IMR-90 (cell line): Measurements from ENCODE around the gene RELL2.

Experiments used
- BHLHE40 ChIP-seq: fragments of 150-350 bp; IDR thresholded peaks from 2 replicates; pipeline ENCODE4 v1.6.1; 2016; ENCODE audit warnings: mild to moderate bottlenecking, low read depth, low read length
- CEBPB ChIP-seq: IDR thresholded peaks from 2 replicates; pipeline ENCODE4 v1.6.1; 2012; ENCODE audit warnings: low read depth, low read length, improper control_type of control experiment
- FOS ChIP-seq: fragments of 150-350 bp; IDR thresholded peaks from 2 replicates; pipeline ENCODE4 v1.6.1; 2016; ENCODE audit warnings: low read depth, low read length
- MAFK ChIP-seq: IDR thresholded peaks from 2 replicates; pipeline ENCODE4 v1.6.1; 2012; ENCODE audit warnings: low read depth, low read length, improper control_type of control experiment
- MXI1 ChIP-seq: IDR thresholded peaks from 2 replicates; pipeline ENCODE4 v1.6.1; 2012; ENCODE audit warnings: low read depth, mild to moderate bottlenecking, low read length, moderate library complexity, borderline replicate concordance
- POLR2A ChIP-seq: IDR thresholded peaks from 2 replicates; pipeline ENCODE4 v1.6.1; 2012; ENCODE audit warnings: mild to moderate bottlenecking, low read depth, low read length
- RAD21 ChIP-seq: IDR thresholded peaks from 2 replicates; pipeline ENCODE4 v1.6.1; 2012; ENCODE audit warnings: low read length, improper control_type of control experiment
- RFX5 ChIP-seq: IDR thresholded peaks from 2 replicates; pipeline ENCODE4 v1.8.0; 2012; ENCODE audit warnings: low read depth, mild to moderate bottlenecking, low read length, moderate library complexity
- SMC3 ChIP-seq: fragments of 150-350 bp; IDR thresholded peaks from 2 replicates; pipeline ENCODE4 v1.6.1; 2016; ENCODE audit warnings: low read depth, mild to moderate bottlenecking, antibody characterized with exemption, low read length, moderate library complexity
- TF ChIP-seq, protein P1 (sequence below): conservative IDR thresholded peaks from 2 replicates; pipeline ENCODE4 v1.5.1; 2012; ENCODE audit warnings: mild to moderate bottlenecking, low read depth, low read length, improper control_type of control experiment
- TF ChIP-seq, protein P2 (sequence below): fragments of 150-350 bp; IDR thresholded peaks from 2 replicates; pipeline ENCODE4 v1.6.1; 2017; ENCODE audit warnings: mild to moderate bottlenecking, antibody characterized with exemption, low read length, low read depth

DNA sequence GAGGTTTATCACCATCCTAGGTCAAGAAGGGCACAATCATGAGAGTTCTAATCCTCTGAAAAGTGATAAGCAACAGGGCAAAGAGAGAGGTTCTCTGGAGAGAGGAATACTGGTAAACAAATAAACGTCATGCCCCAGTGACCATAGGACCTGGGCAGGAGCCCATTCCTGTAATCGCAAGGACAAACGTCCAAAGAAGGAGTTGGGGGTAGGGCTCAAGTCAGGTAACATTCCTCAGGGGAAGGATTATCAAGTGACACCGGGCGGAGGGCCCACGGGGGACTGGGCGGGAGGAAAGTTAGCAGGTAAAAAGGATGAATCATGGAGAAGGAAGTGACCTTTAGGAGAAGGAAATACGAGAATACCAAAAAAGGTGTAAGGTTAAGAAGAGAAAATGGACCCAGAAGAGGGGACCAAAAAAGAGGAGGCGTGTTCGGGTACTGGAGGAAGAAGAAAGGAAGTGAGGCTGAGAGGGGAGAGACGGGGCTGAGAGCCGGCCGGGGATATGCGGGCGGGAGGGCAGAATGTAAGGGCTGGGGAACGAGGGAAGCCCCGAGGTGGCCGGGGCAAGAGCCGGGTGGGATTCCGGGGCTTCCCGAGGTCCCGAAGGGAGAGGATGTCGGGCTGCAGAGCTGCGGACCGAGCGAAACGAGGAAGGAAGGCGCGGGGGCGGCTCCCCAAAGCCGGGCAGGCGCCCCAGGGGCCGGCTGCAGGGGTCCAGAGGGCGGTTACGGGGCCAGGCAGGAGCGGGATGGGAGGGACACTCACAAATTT is 18.6 kb upstream of the RELL2 start:
- TF ChIP-seq, protein P1, sequence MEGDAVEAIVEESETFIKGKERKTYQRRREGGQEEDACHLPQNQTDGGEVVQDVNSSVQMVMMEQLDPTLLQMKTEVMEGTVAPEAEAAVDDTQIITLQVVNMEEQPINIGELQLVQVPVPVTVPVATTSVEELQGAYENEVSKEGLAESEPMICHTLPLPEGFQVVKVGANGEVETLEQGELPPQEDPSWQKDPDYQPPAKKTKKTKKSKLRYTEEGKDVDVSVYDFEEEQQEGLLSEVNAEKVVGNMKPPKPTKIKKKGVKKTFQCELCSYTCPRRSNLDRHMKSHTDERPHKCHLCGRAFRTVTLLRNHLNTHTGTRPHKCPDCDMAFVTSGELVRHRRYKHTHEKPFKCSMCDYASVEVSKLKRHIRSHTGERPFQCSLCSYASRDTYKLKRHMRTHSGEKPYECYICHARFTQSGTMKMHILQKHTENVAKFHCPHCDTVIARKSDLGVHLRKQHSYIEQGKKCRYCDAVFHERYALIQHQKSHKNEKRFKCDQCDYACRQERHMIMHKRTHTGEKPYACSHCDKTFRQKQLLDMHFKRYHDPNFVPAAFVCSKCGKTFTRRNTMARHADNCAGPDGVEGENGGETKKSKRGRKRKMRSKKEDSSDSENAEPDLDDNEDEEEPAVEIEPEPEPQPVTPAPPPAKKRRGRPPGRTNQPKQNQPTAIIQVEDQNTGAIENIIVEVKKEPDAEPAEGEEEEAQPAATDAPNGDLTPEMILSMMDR: no peak
- TF ChIP-seq POLR2A: no peak
- TF ChIP-seq FOS: no peak
- TF ChIP-seq SMC3: no peak
- no peak for TF ChIP-seq RFX5
- no peak for TF ChIP-seq CEBPB
- TF ChIP-seq MAFK: no peak
- TF ChIP-seq RAD21: no peak
- TF ChIP-seq, protein P2, sequence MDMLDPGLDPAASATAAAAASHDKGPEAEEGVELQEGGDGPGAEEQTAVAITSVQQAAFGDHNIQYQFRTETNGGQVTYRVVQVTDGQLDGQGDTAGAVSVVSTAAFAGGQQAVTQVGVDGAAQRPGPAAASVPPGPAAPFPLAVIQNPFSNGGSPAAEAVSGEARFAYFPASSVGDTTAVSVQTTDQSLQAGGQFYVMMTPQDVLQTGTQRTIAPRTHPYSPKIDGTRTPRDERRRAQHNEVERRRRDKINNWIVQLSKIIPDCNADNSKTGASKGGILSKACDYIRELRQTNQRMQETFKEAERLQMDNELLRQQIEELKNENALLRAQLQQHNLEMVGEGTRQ: no peak
- no peak for TF ChIP-seq MXI1
- no peak for TF ChIP-seq BHLHE40
